Activated T-cell treated with anti-CD3 and anti-CD28 coated beads, Interleukin-2, amount 50 U/mL, for 24 hours (primary cell): ENCODE data around the gene EIF5.

Source experiments
- DNase-seq: peaks from one replicate; pipeline ENCODE4 v3.0.0-alpha.2; 2020
- H3K27ac Mint-ChIP-seq: 2 replicates; pipeline ENCODE4 v1.8.0; 2020; ENCODE audit warnings: mild to moderate bottlenecking, mixed read lengths
- H3K27me3 Mint-ChIP-seq: 2 replicates; pipeline ENCODE4 v1.8.0; 2020; ENCODE audit warnings: mixed read lengths
- H3K36me3 Mint-ChIP-seq: 2 replicates; pipeline ENCODE4 v1.8.0; 2020; ENCODE audit warnings: low read depth, mixed read lengths
- H3K4me1 Mint-ChIP-seq: 2 replicates; pipeline ENCODE4 v1.8.0; 2020; ENCODE audit warnings: low read depth, mixed read lengths
- H3K4me3 Mint-ChIP-seq: 2 replicates; pipeline ENCODE4 v1.8.0; 2020; ENCODE audit warnings: mild to moderate bottlenecking, moderate library complexity, mixed read lengths
- H3K9me3 Mint-ChIP-seq: 2 replicates; pipeline ENCODE4 v1.8.0; 2020; ENCODE audit warnings: mixed read lengths

Gene EIF5

GRCh38 chr14:103298620-103299019, 35.4 kb upstream of the EIF5 start:
- Mint-ChIP-seq H3K9me3 (no peaks in the 10 kb centered on the region), H3K4me3 (no peak overlapping the region), H3K27me3 (peaks cover 3% of the 10 kb centered on the region), H3K4me1 (no peaks in the 10 kb centered on the region), H3K36me3 (no peaks in the 10 kb centered on the region), H3K27ac (no peak overlapping the region)
- no peak for DNase-seq

GRCh38 chr14:103301512-103302354, 32.3 kb upstream of the EIF5 start:
- Mint-ChIP-seq H3K27me3 (peaks cover 9% of the 10 kb centered on the region), H3K4me1 (no peaks in the 10 kb centered on the region), H3K27ac (no peak overlapping the region), H3K4me3 (no peak overlapping the region), H3K9me3 (no peaks in the 10 kb centered on the region), H3K36me3 (no peaks in the 10 kb centered on the region)
- no peak for DNase-seq

- no peak overlapping the region for H3K27ac Mint-ChIP-seq
These were observed 31.1 kb upstream of the EIF5 start for GRCh38 chr14:103302966-103303365.

GRCh38 chr14:103304706-103305105, 29.3 kb upstream of the EIF5 start:
- no peak for DNase-seq
- no peaks in the 10 kb centered on the region for H3K4me1 Mint-ChIP-seq
- no peaks in the 10 kb centered on the region for H3K9me3 Mint-ChIP-seq
- peaks cover 9% of the 10 kb centered on the region for H3K27me3 Mint-ChIP-seq
- no peak overlapping the region for H3K4me3 Mint-ChIP-seq
- no peaks in the 10 kb centered on the region for H3K36me3 Mint-ChIP-seq
- no peak overlapping the region for H3K27ac Mint-ChIP-seq

More at GRCh38 chr14:103302966-103303365, 31.1 kb upstream of the EIF5 start:
- Mint-ChIP-seq H3K27me3 (peaks cover 9% of the 10 kb centered on the region), H3K9me3 (no peaks in the 10 kb centered on the region), H3K4me3 (no peak overlapping the region), H3K4me1 (no peaks in the 10 kb centered on the region), H3K36me3 (no peaks in the 10 kb centered on the region)
- no peak for DNase-seq

- no peaks in the 10 kb centered on the region for H3K9me3 Mint-ChIP-seq
- DNase-seq: no peak
- H3K4me3 Mint-ChIP-seq: no peak overlapping the region
- no peaks in the 10 kb centered on the region for H3K4me1 Mint-ChIP-seq
- H3K27ac Mint-ChIP-seq: no peak overlapping the region
- no peaks in the 10 kb centered on the region for H3K36me3 Mint-ChIP-seq
- peaks cover 12% of the 10 kb centered on the region for H3K27me3 Mint-ChIP-seq
These were observed 25.1 kb upstream of the EIF5 start for GRCh38 chr14:103308717-103309616.

- Mint-ChIP-seq H3K27me3 (peaks cover 7% of the 10 kb centered on the region), H3K4me1 (no peaks in the 10 kb centered on the region), H3K36me3 (no peaks in the 10 kb centered on the region), H3K27ac (no peak overlapping the region), H3K4me3 (no peak overlapping the region), H3K9me3 (no peaks in the 10 kb centered on the region)
- DNase-seq: no peak
These were observed 23.4 kb upstream of the EIF5 start for GRCh38 chr14:103310576-103311095.

- Mint-ChIP-seq H3K27ac (no peak overlapping the region), H3K9me3 (no peaks in the 10 kb centered on the region), H3K36me3 (no peaks in the 10 kb centered on the region), H3K27me3 (peaks cover 3% of the 10 kb centered on the region), H3K4me3 (no peak overlapping the region), H3K4me1 (no peaks in the 10 kb centered on the region)
- no peak for DNase-seq
These were observed 22.7 kb upstream of the EIF5 start for GRCh38 chr14:103311171-103311997.

GRCh38 chr14:103312006-103312635, 21.9 kb upstream of the EIF5 start:
- Mint-ChIP-seq H3K36me3 (no peaks in the 10 kb centered on the region), H3K27ac (no peak overlapping the region), H3K4me3 (no peak overlapping the region), H3K9me3 (no peaks in the 10 kb centered on the region), H3K27me3 (peaks cover 9% of the 10 kb centered on the region), H3K4me1 (no peaks in the 10 kb centered on the region)
- no peak for DNase-seq

GRCh38 chr14:103313704-103314103, 20.3 kb upstream of the EIF5 start:
- Mint-ChIP-seq H3K27me3 (peaks cover 20% of the 10 kb centered on the region), H3K27ac (no peak overlapping the region), H3K9me3 (no peaks in the 10 kb centered on the region), H3K4me1 (no peaks in the 10 kb centered on the region), H3K36me3 (no peaks in the 10 kb centered on the region), H3K4me3 (no peak overlapping the region)
- DNase-seq: no peak

- Mint-ChIP-seq H3K9me3 (no peaks in the 10 kb centered on the region), H3K36me3 (no peaks in the 10 kb centered on the region), H3K27me3 (peaks cover 30% of the 10 kb centered on the region), H3K4me1 (no peaks in the 10 kb centered on the region), H3K4me3 (no peak overlapping the region), H3K27ac (no peak overlapping the region)
- no peak for DNase-seq
These were observed 19.4 kb upstream of the EIF5 start for GRCh38 chr14:103314496-103315277.

- Mint-ChIP-seq H3K36me3 (no peaks in the 10 kb centered on the region), H3K27ac (no peak overlapping the region), H3K4me1 (no peaks in the 10 kb centered on the region), H3K4me3 (no peak overlapping the region), H3K27me3 (peaks cover 33% of the 10 kb centered on the region), H3K9me3 (no peaks in the 10 kb centered on the region)
- no peak for DNase-seq
These were observed 18.6 kb upstream of the EIF5 start for GRCh38 chr14:103315351-103315911.

- Mint-ChIP-seq H3K27me3 (peaks cover 31% of the 10 kb centered on the region), H3K36me3 (no peaks in the 10 kb centered on the region), H3K9me3 (no peaks in the 10 kb centered on the region), H3K4me3 (no peak overlapping the region), H3K27ac (no peak overlapping the region), H3K4me1 (no peaks in the 10 kb centered on the region)
- DNase-seq: no peak
These were observed 18.1 kb upstream of the EIF5 start for GRCh38 chr14:103315941-103316340.

GRCh38 chr14:103316721-103317121, 17.3 kb upstream of the EIF5 start:
- H3K27ac Mint-ChIP-seq: no peak overlapping the region
- DNase-seq: no peak
- no peaks in the 10 kb centered on the region for H3K4me1 Mint-ChIP-seq
- H3K27me3 Mint-ChIP-seq: peaks cover 31% of the 10 kb centered on the region
- H3K4me3 Mint-ChIP-seq: no peak overlapping the region
- H3K36me3 Mint-ChIP-seq: no peaks in the 10 kb centered on the region
- no peaks in the 10 kb centered on the region for H3K9me3 Mint-ChIP-seq
